ENCODE data around the gene KIAA1143. TPM values are rescaled to one million over a fixed set of nuclear protein-coding genes. Genes with fewer than 3 reads are reported as not detected.

Gene KIAA1143
- total and polyA plus RNA-seq, 9 of the 15 experiments (the other 6 are each of a cell fraction or from before 2014, with no cell fraction given) = 25.6 to 72.0 (median 42.2) TPM

DNA sequence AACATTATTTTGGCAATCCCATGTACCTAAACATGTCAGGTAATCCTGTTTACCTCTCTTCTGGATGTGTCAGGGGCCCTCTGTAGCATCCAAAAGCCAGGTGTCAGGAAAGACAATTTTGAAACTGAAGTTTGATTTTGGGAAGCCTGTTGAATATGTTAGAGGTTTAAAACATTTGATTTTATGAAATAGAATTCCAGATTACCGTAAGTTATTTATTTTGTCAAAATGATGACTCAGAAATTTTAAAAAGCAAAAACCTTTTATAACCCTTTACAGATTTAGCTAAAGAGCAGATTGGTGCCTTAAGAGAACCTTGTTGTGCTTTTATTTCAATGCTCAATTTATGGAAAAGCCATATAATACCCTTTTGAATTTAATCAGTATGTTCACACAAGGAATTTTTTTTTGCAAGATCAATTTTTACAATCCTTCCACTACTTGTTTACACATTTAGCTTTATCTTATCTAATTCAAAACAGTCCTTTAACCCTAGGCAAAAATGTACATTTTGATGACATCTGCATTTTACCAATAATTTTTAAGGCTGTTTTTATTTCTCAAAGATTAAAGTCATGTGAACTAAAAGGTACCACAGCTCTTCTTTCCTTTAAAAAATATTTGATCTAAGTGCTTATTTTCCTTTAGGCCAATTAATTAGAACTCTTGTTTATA is 10.1 kb upstream of the KIAA1143 start (continued):
- TF ChIP-seq, protein P1, sequence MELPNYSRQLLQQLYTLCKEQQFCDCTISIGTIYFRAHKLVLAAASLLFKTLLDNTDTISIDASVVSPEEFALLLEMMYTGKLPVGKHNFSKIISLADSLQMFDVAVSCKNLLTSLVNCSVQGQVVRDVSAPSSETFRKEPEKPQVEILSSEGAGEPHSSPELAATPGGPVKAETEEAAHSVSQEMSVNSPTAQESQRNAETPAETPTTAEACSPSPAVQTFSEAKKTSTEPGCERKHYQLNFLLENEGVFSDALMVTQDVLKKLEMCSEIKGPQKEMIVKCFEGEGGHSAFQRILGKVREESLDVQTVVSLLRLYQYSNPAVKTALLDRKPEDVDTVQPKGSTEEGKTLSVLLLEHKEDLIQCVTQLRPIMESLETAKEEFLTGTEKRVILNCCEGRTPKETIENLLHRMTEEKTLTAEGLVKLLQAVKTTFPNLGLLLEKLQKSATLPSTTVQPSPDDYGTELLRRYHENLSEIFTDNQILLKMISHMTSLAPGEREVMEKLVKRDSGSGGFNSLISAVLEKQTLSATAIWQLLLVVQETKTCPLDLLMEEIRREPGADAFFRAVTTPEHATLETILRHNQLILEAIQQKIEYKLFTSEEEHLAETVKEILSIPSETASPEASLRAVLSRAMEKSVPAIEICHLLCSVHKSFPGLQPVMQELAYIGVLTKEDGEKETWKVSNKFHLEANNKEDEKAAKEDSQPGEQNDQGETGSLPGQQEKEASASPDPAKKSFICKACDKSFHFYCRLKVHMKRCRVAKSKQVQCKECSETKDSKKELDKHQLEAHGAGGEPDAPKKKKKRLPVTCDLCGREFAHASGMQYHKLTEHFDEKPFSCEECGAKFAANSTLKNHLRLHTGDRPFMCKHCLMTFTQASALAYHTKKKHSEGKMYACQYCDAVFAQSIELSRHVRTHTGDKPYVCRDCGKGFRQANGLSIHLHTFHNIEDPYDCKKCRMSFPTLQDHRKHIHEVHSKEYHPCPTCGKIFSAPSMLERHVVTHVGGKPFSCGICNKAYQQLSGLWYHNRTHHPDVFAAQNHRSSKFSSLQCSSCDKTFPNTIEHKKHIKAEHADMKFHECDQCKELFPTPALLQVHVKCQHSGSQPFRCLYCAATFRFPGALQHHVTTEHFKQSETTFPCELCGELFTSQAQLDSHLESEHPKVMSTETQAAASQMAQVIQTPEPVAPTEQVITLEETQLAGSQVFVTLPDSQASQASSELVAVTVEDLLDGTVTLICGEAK (IDR thresholded peaks at IDR 0.05) = no peak
- TF ChIP-seq, protein P1 (CRISPR knock-in tag; IDR thresholded peaks at IDR 0.05) = no peak
- TF ChIP-seq, protein P2, sequence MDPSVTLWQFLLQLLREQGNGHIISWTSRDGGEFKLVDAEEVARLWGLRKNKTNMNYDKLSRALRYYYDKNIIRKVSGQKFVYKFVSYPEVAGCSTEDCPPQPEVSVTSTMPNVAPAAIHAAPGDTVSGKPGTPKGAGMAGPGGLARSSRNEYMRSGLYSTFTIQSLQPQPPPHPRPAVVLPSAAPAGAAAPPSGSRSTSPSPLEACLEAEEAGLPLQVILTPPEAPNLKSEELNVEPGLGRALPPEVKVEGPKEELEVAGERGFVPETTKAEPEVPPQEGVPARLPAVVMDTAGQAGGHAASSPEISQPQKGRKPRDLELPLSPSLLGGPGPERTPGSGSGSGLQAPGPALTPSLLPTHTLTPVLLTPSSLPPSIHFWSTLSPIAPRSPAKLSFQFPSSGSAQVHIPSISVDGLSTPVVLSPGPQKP (CRISPR knock-in tag; IDR thresholded peaks at IDR 0.05) = no peak
- TF ChIP-seq MAFG (tag; conservative IDR thresholded peaks at IDR 0.05) = peak; percentile 31; the same call in 1 of the 2 replicates
- no peak for TF ChIP-seq STAT5A (IDR thresholded peaks at IDR 0.05; ENCODE audit: borderline replicate concordance, low read length)
- peak; percentile 79 for TF ChIP-seq ZNF316 (IDR thresholded peaks at IDR 0.05)
- TF ChIP-seq, protein P3, sequence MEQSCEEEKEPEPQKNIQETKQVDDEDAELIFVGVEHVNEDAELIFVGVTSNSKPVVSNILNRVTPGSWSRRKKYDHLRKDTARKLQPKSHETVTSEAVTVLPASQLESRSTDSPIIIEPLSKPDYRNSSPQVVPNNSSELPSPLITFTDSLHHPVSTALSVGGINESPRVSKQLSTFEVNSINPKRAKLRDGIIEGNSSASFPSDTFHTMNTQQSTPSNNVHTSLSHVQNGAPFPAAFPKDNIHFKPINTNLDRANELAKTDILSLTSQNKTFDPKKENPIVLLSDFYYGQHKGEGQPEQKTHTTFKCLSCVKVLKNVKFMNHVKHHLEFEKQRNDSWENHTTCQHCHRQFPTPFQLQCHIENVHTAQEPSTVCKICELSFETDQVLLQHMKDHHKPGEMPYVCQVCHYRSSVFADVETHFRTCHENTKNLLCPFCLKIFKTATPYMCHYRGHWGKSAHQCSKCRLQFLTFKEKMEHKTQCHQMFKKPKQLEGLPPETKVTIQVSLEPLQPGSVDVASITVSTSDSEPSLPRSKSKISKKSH (CRISPR knock-in tag; IDR thresholded peaks at IDR 0.05) = 0 out of 2 replicates have a peak, but pooled peaks have one; percentile 69

Measured in K562 (cell line).